ENCODE data around the gene PCDH1. TPM values are rescaled to one million over a fixed set of nuclear protein-coding genes. Genes with fewer than 3 reads are reported as not detected.

PCDH1 gene
- total and polyA plus RNA-seq, 2 of the 8 experiments (the other 6 are each of a cell fraction or from before 2014, with no cell fraction given) = 101 to 102 TPM

GRCh38 chr5:141811287-141812155, 66.7 kb downstream of the PCDH1 start:
- Histone ChIP-seq H2BK120ac (replicated peaks; ENCODE audit: low read depth, low read length) (no peak overlapping the region), H2BK5ac (ENCODE audit: low read depth, low read length) (peak overlapping the region; percentile 60; the same call in 1 of the 2 replicates), H3K9me3 (ENCODE audit: insufficient read depth in 2 of 2, low read depth in 1 of 2, low read length in 1 of 2) (no peaks in the 10 kb centered on the region), H2AK5ac (ENCODE audit: low read depth, low read length) (peak overlapping the region; percentile 94; the same call in 1 of the 2 replicates), H4K20me1 (replicated peaks in 1 of 2; ENCODE audit: control insufficient read depth in 1 of 2, insufficient read depth in 2 of 2, low read length in 2 of 2) (no peaks in the 10 kb centered on the region), H4K91ac (replicated peaks; ENCODE audit: insufficient read length, low read length) (peak overlapping the region; percentile 35), H3K18ac (ENCODE audit: extremely low read depth, low read length) (peak overlapping the region; percentile 88; the same call in 1 of the 2 replicates), H4K8ac (ENCODE audit: extremely low read depth, insufficient read depth, low read length) (no peak overlapping the region), H3K4me3 (ENCODE audit: extremely low read depth in 1 of 4, insufficient read depth in 2 of 4, low read depth in 3 of 4, low read length in 4 of 4) (peak overlapping the region in 2 of 4 experiments; percentile 21 to 53; a peak in 5 of 8 replicates), H2BK12ac (ENCODE audit: low read depth, low read length) (peak overlapping the region; percentile 95; the same call in 1 of the 2 replicates), H3K9ac (replicated peaks in 1 of 4; ENCODE audit: extremely low read depth in 1 of 4, low read depth in 3 of 4, low read length in 3 of 4) (no peak overlapping the region), H3K23ac (ENCODE audit: insufficient read length) (no peak overlapping the region), H4K5ac (ENCODE audit: insufficient read length, low read depth, low read length) (no peak overlapping the region), H3K27me3 (replicated peaks in 1 of 4; ENCODE audit: control insufficient read depth in 3 of 4, extremely low read depth in 1 of 4, insufficient read depth in 3 of 4, low read length in 3 of 4) (no peaks in the 10 kb centered on the region; a peak in 1 of 7 replicates), H3K4me2 (ENCODE audit: insufficient read depth in 1 of 2, low read depth in 2 of 2, low read length in 2 of 2) (peak overlapping the region; percentile 53 to 70), H2BK15ac (ENCODE audit: low read length) (peak overlapping the region; percentile 11; the same call in 1 of the 2 replicates), H2AFZ (ENCODE audit: low read length) (no peak overlapping the region), H3K36me3 (ENCODE audit: control insufficient read depth in 2 of 4, insufficient read depth in 4 of 4, low read length in 3 of 4) (no peaks in the 10 kb centered on the region), H3K79me2 (ENCODE audit: control insufficient read depth in 1 of 2, insufficient read depth in 2 of 2, low read length in 2 of 2) (no peaks in the 10 kb centered on the region), H3K23me2 (ENCODE audit: low read depth, low read length) (peaks cover 6% of the 10 kb centered on the region; the same call in 1 of the 2 replicates), H2BK20ac (ENCODE audit: low read length) (peak overlapping the region; percentile 63), H3K4ac (replicated peaks; ENCODE audit: insufficient read length, low read depth, low read length) (peak overlapping the region; percentile 33), H3K79me1 (ENCODE audit: low read depth, low read length) (no peaks in the 10 kb centered on the region), H3K27ac (ENCODE audit: low read depth, low read length) (no peak overlapping the region), H3K56ac (replicated peaks; ENCODE audit: insufficient read length, low read depth, low read length) (no peak overlapping the region), H3K14ac (ENCODE audit: insufficient read length) (no peak overlapping the region), H3K4me1 (replicated peaks in 1 of 4; ENCODE audit: control insufficient read depth in 3 of 4, insufficient read depth in 4 of 4, low read length in 3 of 4) (peaks cover 33 to 51% (median 34%) of the 10 kb centered on the region in 4 experiments)
- WGBS, 2 experiments (ENCODE audit: extremely low coverage in 1 of 2, insufficient coverage in 1 of 2, insufficient read length in 1 of 2, insufficient replicate concordance in 2 of 2, low coverage in 1 of 2, low lambda C conversion rate in 2 of 2, missing lambda C conversion rate in 1 of 2) = 7% methylated on average over 20 of the region's 29 CpGs; no CpG with 5 or more reads in 1 of the 2 experiments
- DNase-seq (ENCODE audit: low read depth in 1 of 2, low spot score in 2 of 2) = peak in 1 of 2 experiments; percentile 89
- CTCF ChIA-PET (ENCODE audit: partially characterized antibody) = interaction anchor here (0.6 to 20.5 kb wide), 39 partner anchors 8 to 179 kb away, joined by 3 to 345 read pairs (median 6); partner anchors contain the start of genes DELE1 and PCDH1
- peak; percentile 48 for FAIRE-seq
- POLR2A ChIA-PET (ENCODE audit: partially characterized antibody) = interaction anchor here (0.5 to 3.8 kb wide), 31 partner anchors 8 to 137 kb away, joined by 3 to 41 read pairs (median 4); partner anchors contain the start of gene PCDH1
- TF ChIP-seq SP1 (IDR thresholded peaks at IDR 0.05; ENCODE audit: low read depth, low read length) = no peak
- TF ChIP-seq PHF8 (conservative IDR thresholded peaks at IDR 0.05; ENCODE audit: low read depth, low read length) = no peak
- peak; percentile 98 for TF ChIP-seq TEAD4 (IDR thresholded peaks at IDR 0.05; ENCODE audit: low read depth, low read length)
- no peak for TF ChIP-seq CBX5 (IDR thresholded peaks at IDR 0.05; ENCODE audit: low read depth, low read length)
- TF ChIP-seq JUND (IDR thresholded peaks at IDR 0.05; ENCODE audit: low read length) = no peak
- TF ChIP-seq CBX8 (IDR thresholded peaks at IDR 0.05; ENCODE audit: borderline replicate concordance, low read depth, low read length) = no peak
- no peak for TF ChIP-seq SP4 (IDR thresholded peaks at IDR 0.05; ENCODE audit: low read length)
- TF ChIP-seq CHD1 (IDR thresholded peaks at IDR 0.05; ENCODE audit: low read depth, low read length) = no peak
- TF ChIP-seq RXRA (IDR thresholded peaks at IDR 0.05; ENCODE audit: insufficient read depth, low read depth, low read length) = no peak
- 0 out of 2 replicates have a peak, but pooled peaks have one; percentile 32 for TF ChIP-seq TAF1 (IDR thresholded peaks at IDR 0.05; ENCODE audit: low read depth, low read length)
- TF ChIP-seq ASH2L (IDR thresholded peaks at IDR 0.05; ENCODE audit: low read length) = peak; percentile 86
- peak; percentile 25; the same call in 1 of the 2 replicates for TF ChIP-seq SUZ12 (IDR thresholded peaks at IDR 0.05; ENCODE audit: low read length)

Data from H1 (cell line).